B cell (primary cell): ENCODE measurements around the gene RSAD1. TPM values are rescaled to one million over a fixed set of nuclear protein-coding genes. Genes with fewer than 3 reads are reported as not detected.

Experiments used
- ATAC-seq: fragments of 200-7000 bp; cut with Tn5 transposase; one replicate; pipeline ENCODE4 v1.10.0; 2021; ENCODE audit warnings: low read depth, mild to moderate bottlenecking, moderate number of reproducible peaks, moderate library complexity
- CTCF ChIA-PET: fragments of 350-600 bp; sonication (Branson Sonifier 250); formaldehyde crosslinking; loops from one replicate; lab custom pipeline; 2021; ENCODE audit warnings: antibody characterized with exemption, inconsistent platforms; lab: Charles Lee
- POLR2A ChIA-PET: fragments of 350-600 bp; sonication (Branson Sonifier 250); formaldehyde crosslinking; loops from one replicate; lab custom pipeline; 2021; ENCODE audit warnings: antibody characterized with exemption; lab: Charles Lee
- DNase-seq: peaks from one replicate; pipeline ENCODE4 v3.0.0; 2013
- H2AFZ ChIP-seq: 2 replicates; pipeline ENCODE4 v1.6.1; 2012; ENCODE audit warnings: mild to moderate bottlenecking, low read depth, low read length; ENCODE audit not compliant: insufficient read depth, poor library complexity, severe bottlenecking
- H3K27ac ChIP-seq, 2 donors: 1 replicate in 1 of 2; 2 replicates in 1 of 2; pipeline ENCODE4 v1.5.1; 2012 to 2013; ENCODE audit warnings: low read length in 2 of 2, mild to moderate bottlenecking in 2 of 2, moderate library complexity in 1 of 2
- H3K27me3 ChIP-seq, 4 experiments: fragments of 200-600 bp in 1 of 4; sonication (generic) in 1 of 4; replicated peaks in 1 of 4; 1 replicate in 2 of 4; 2 replicates in 2 of 4; pipeline versions ENCODE4 v1.6.1 to v1.7.0; 2013 to 2016; ENCODE audit warnings: low read length in 3 of 4, mild to moderate bottlenecking in 2 of 4, mixed read lengths in 1 of 4, moderate library complexity in 1 of 4; ENCODE audit not compliant: insufficient read depth in 4 of 4, control insufficient read depth in 3 of 4; ENCODE audit errors: control extremely low read depth in 1 of 4
- H3K36me3 ChIP-seq, 2 experiments: replicated peaks in 1 of 2; 1 replicate in 1 of 2; 2 replicates in 1 of 2; pipeline versions ENCODE4 v1.6.1 to v1.7.1; 2013; ENCODE audit warnings: low read length in 1 of 2; ENCODE audit not compliant: insufficient read depth in 2 of 2, control insufficient read depth in 1 of 2; ENCODE audit errors: control extremely low read depth in 1 of 2, extremely low read depth in 1 of 2
- H3K4me1 ChIP-seq, 2 donors: fragments of 200-600 bp in 1 of 2; sonication (generic) in 1 of 2; 1 replicate in 1 of 2; 2 replicates in 1 of 2; pipeline versions ENCODE4 v1.5.1 to v1.6.1; 2013 to 2017; ENCODE audit warnings: low read length in 2 of 2; ENCODE audit not compliant: control insufficient read depth in 2 of 2, insufficient read depth in 2 of 2
- H3K4me2 ChIP-seq: replicated peaks from 2 replicates; pipeline ENCODE3; 2012; ENCODE audit warnings: mild to moderate bottlenecking, low read depth, low read length; ENCODE audit not compliant: poor library complexity, severe bottlenecking
- H3K4me3 ChIP-seq, 5 experiments: fragments of 200-600 bp in 1 of 5; sonication (generic) in 1 of 5; 1 replicate in 3 of 5; 2 replicates in 2 of 5; pipeline versions ENCODE4 v1.5.1 to v1.7.0; 2011 to 2016; ENCODE audit warnings: low read length in 4 of 5, mild to moderate bottlenecking in 4 of 5, low read depth in 2 of 5, control low read depth in 1 of 5, moderate library complexity in 1 of 5; ENCODE audit not compliant: insufficient read depth in 1 of 5; ENCODE audit errors: control extremely low read depth in 1 of 5, extremely low read depth in 1 of 5
- H3K79me2 ChIP-seq: fragments of 200-600 bp; sonication (generic); one replicate; pipeline ENCODE4 v1.6.0; 2016; ENCODE audit warnings: low read length; ENCODE audit not compliant: control insufficient read depth, insufficient read depth
- H3K9ac ChIP-seq: fragments of 200-600 bp; sonication (generic); 2 replicates; pipeline ENCODE4 v1.6.1; 2017; ENCODE audit warnings: mild to moderate bottlenecking, low read length, moderate library complexity
- H3K9me3 ChIP-seq, 3 donors: one replicate each; pipeline versions ENCODE4 v1.6.1 to v1.7.1; 2013; ENCODE audit warnings: low read length in 2 of 3; ENCODE audit not compliant: control insufficient read depth in 2 of 3, insufficient read depth in 1 of 3; ENCODE audit errors: control extremely low read depth in 1 of 3
- H4K20me1 ChIP-seq: 2 replicates; pipeline ENCODE4 v1.6.0; 2012; ENCODE audit warnings: mild to moderate bottlenecking, low read length; ENCODE audit not compliant: insufficient read depth, control insufficient read depth, poor library complexity, severe bottlenecking
- H3K27ac Mint-ChIP-seq: one replicate; pipeline ENCODE4 v1.8.0; 2021; ENCODE audit warnings: mixed read lengths
- H3K27me3 Mint-ChIP-seq: one replicate; pipeline ENCODE4 v1.8.0; 2021; ENCODE audit warnings: mixed read lengths
- H3K4me1 Mint-ChIP-seq: one replicate; pipeline ENCODE4 v1.8.0; 2021; ENCODE audit warnings: mixed read lengths
- H3K4me3 Mint-ChIP-seq: one replicate; pipeline ENCODE4 v1.8.0; 2021; ENCODE audit warnings: mixed read lengths
- H3K9me3 Mint-ChIP-seq: one replicate; pipeline ENCODE4 v1.8.0; 2022; ENCODE audit warnings: mixed read lengths; ENCODE audit not compliant: insufficient read depth
- CTCF ChIP-seq: fragments of 200-600 bp; IDR thresholded peaks from one replicate; pipeline ENCODE4 v1.8.0; 2022; ENCODE audit warnings: antibody characterized with exemption, mild to moderate bottlenecking
- EZH2 ChIP-seq: IDR thresholded peaks from 2 replicates; pipeline ENCODE4 v1.6.1; 2012; ENCODE audit warnings: borderline replicate concordance, low read depth, mild to moderate bottlenecking, moderate library complexity, low read length; ENCODE audit not compliant: insufficient read depth, poor library complexity, severe bottlenecking
- WGBS: methylation state at CpG from one replicate; pipeline ENCODE4 v1.1.5; 2013; ENCODE audit warnings: missing lambda C conversion rate; ENCODE audit not compliant: insufficient coverage; 5-methylcytosine and 5-hydroxymethylcytosine counted together
- intact Hi-C: fragments of 100-400 bp; cut with micrococcal nuclease; formaldehyde crosslinking; loops from one replicate; pipeline ENCODE4 v1.10.0; 2022
- polyA plus RNA-seq: library from polyadenylated mRNA; depleted of rRNA; stranded (reverse); fragments of >200 nt; gene quantifications from 2 replicates; pipeline ENCODE4 v1.2.3, GENCODE V29; 2012
- total RNA-seq, 2 donors: library from RNA; stranded (reverse); fragments of 120-200 nt in 1 of 2; gene quantifications; 1 replicate in 1 of 2; 2 replicates in 1 of 2; pipeline versions ENCODE4 v1.2.3 to v1.2.4, GENCODE V29; 2013 to 2022

The RSAD1 gene
- total and polyA plus RNA-seq, 2 donors (not counting 1 experiment from before 2014, with no cell fraction given) = 53.4 to 63.9 TPM

GRCh38 chr17:50439008-50439407 lies 39.7 kb upstream of the RSAD1 start:
- Histone ChIP-seq H3K9me3 (no peaks in the 10 kb centered on the region), H3K27ac (no peak overlapping the region), H3K4me2 (no peak overlapping the region), H3K4me1 (no peaks in the 10 kb centered on the region), H3K27me3 (no peaks in the 10 kb centered on the region), H3K36me3 (peaks cover 0 to 9% of the 10 kb centered on the region in 2 experiments), H4K20me1 (no peaks in the 10 kb centered on the region), H3K9ac (no peak overlapping the region), H3K79me2 (peaks cover 47% of the 10 kb centered on the region), H2AFZ (no peak overlapping the region), H3K4me3 (no peak overlapping the region)
- CTCF ChIA-PET = no interaction called here
- intact Hi-C loops = no loop called here
- no peak overlapping the region for H3K27ac Mint-ChIP-seq
- no peaks in the 10 kb centered on the region for H3K4me1 Mint-ChIP-seq
- 88% methylated on average over 1 of the region's 4 CpGs for WGBS
- no peak for ATAC-seq
- no peak for DNase-seq
- no peaks in the 10 kb centered on the region for H3K9me3 Mint-ChIP-seq
- H3K27me3 Mint-ChIP-seq = no peaks in the 10 kb centered on the region
- TF ChIP-seq CTCF (no peak), EZH2 (no peak)
- no peak overlapping the region for H3K4me3 Mint-ChIP-seq
- POLR2A ChIA-PET = no interaction called here

- DNase-seq = no peak
- Histone ChIP-seq H3K27ac (no peak overlapping the region), H3K79me2 (peaks cover 47% of the 10 kb centered on the region), H3K9ac (no peak overlapping the region), H3K4me1 (no peaks in the 10 kb centered on the region), H3K4me3 (no peak overlapping the region), H3K4me2 (no peak overlapping the region), H3K27me3 (no peaks in the 10 kb centered on the region), H2AFZ (no peak overlapping the region), H3K9me3 (no peaks in the 10 kb centered on the region), H4K20me1 (no peaks in the 10 kb centered on the region), H3K36me3 (peaks cover 0 to 9% of the 10 kb centered on the region in 2 experiments)
- Mint-ChIP-seq H3K9me3 (no peaks in the 10 kb centered on the region), H3K4me3 (no peak overlapping the region), H3K27me3 (no peaks in the 10 kb centered on the region), H3K4me1 (no peaks in the 10 kb centered on the region), H3K27ac (no peak overlapping the region)
- TF ChIP-seq EZH2 (no peak), CTCF (no peak)
- no peak for ATAC-seq
- CTCF ChIA-PET = no interaction called here
- POLR2A ChIA-PET = no interaction called here
- intact Hi-C loops = no loop called here
- WGBS = 98% methylated on average over 4 of the region's 4 CpGs
Observed at GRCh38 chr17:50440172-50440837, 38.4 kb upstream of the RSAD1 start.
